Measurements from ENCODE around the gene GEMIN7. TPM values are rescaled to one million over a fixed set of nuclear protein-coding genes. Genes with fewer than 3 reads are reported as not detected.

Gene GEMIN7
- total and polyA plus RNA-seq, 2 of the 13 experiments (the other 11 are each of a cell fraction or from before 2014, with no cell fraction given) = 24.1 to 30.6 TPM

- no peak for TF ChIP-seq ZBTB37 (CRISPR knock-in tag; IDR thresholded peaks at IDR 0.05)
- peak; percentile 69; the same call in 1 of the 2 replicates for TF ChIP-seq SPEN (CRISPR knock-in tag; IDR thresholded peaks at IDR 0.05; ENCODE audit: low read depth)
- TF ChIP-seq ARNTL (CRISPR knock-in tag; IDR thresholded peaks at IDR 0.05) = 0 out of 2 replicates have a peak, but pooled peaks have one; percentile 39
- TF ChIP-seq ASH2L (IDR thresholded peaks at IDR 0.05; ENCODE audit: insufficient read length, low read depth, low read length) = peak; percentile 29
- peak; percentile 57 for TF ChIP-seq ARID5B (CRISPR knock-in tag; IDR thresholded peaks at IDR 0.05)
- TF ChIP-seq LRRFIP1 (CRISPR knock-in tag; conservative IDR thresholded peaks at IDR 0.05) = no peak
- TF ChIP-seq ZNF407 (CRISPR knock-in tag; IDR thresholded peaks at IDR 0.05; ENCODE audit: not compliant biosample characterization) = no peak
- TF ChIP-seq PHF21A (CRISPR knock-in tag; IDR thresholded peaks at IDR 0.05) = peak; percentile 68; the same call in 1 of the 2 replicates
- no peak for TF ChIP-seq SRSF4 (IDR thresholded peaks at IDR 0.05; ENCODE audit: low read depth, low read length, poor library complexity, severe bottlenecking)
- TF ChIP-seq CBFB (CRISPR knock-in tag; IDR thresholded peaks at IDR 0.05) = no peak
- no peak for TF ChIP-seq ZNF614 (CRISPR knock-in tag; IDR thresholded peaks at IDR 0.05; ENCODE audit: borderline replicate concordance)
Measured at GRCh38 chr19:45103508-45104319, 24.7 kb downstream of the GEMIN7 start (continued).
